ENCODE data around the gene MEIS1.

MEIS1 gene

DNA sequence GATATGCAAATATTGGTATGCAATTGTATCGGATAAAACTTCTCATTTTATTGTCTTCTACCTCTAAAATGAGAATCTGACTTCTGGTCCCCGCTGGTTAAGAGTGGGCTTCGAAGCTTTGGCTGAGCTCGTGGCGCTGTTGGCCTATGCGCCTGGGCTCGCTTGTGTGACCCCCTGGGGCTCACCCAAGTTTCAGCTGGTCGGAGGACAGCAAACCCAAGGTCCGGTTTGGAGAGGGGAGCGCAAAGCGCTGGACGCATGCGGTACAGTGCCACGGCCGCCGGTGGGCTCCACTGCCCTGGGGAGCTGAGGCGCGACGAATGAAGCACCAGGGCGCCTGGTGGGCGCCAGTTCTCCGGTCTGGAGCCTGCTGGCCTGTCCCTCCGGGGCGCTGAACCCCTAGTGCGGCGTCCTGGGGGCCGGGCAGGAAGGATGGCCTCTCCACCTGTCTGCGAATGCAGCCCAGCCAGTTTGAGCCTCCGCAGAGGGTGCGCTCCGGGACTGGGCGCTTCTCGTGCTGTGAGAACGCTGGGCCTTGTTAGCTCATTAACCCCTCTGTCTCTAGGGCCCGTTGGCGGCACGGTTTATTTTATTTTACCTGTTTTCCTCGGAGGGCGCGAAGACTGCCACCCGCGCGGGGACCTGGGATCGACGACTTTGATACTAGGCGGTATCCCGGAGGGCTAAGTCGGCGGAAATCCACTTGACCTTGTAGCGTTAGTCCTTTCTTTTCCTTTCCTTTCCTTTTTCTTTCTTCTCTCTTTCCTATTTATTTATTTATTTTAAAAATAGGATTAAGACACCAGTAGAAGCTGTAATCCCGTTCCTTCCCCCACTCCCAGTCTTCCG lies 10.4 kb downstream of the MEIS1 start:
- peak overlapping the region; percentile 83 for H3K4me3 ChIP-seq (replicated peaks; ENCODE audit: low read depth, low read length)
- DNase-seq (ENCODE audit: extremely low read depth, low read depth): no peak
- TF ChIP-seq CTCF (IDR thresholded peaks at IDR 0.05; ENCODE audit: low read depth, low read length, missing control alignments): no peak

DNA sequence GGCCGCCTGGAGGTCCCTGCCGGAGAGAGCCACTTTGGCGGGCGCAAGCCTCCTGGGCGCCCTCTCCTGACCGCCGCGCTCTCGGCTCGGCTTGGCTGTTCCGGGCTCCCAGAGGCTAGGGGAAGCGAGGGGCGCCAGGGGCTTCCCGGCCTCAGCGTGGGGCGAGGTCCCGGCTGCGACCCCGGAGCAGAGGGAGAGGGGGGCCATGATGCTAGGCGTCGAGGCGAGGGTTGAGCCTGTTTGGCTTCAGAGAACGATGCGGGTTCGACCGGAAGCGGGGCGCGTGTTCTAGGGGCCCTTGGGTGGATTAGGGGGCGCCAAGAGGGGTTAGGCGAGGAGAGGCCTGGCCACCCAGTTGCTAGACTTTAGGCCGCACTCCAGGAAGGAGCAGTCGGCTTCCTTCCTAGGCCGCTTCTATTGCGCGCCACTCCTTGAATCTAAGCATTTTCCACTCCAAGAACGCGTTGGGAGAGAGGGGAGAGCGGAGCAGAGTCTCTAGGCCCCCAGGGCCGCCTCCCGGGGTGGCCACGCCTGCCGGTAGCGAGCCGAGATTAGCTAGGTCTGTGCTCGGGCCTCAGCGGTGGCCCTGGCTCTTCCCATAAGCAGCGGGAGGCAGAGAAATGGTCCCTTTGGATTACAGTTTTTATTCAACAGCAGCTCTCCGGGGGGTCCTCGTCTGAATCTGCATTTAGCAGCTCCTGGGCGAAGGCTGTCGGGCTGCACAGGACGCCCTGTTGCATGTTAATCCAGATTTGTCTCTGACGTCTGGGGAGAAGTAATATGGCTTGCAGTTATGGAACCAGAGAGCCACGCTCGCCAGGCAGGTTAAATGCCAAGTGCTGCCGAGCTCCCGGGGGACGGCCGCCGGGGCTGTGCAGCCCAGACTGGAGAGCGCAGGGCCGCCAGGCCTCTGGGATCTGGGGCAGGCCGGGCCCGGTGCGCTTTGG lies 11.3 kb downstream of the MEIS1 start:
- no peak for DNase-seq (ENCODE audit: extremely low read depth, low read depth)
- no peak for TF ChIP-seq CTCF (IDR thresholded peaks at IDR 0.05; ENCODE audit: low read depth, low read length, missing control alignments)
- H3K4me3 ChIP-seq (replicated peaks; ENCODE audit: low read depth, low read length): peak overlapping the region; percentile 83

DNA sequence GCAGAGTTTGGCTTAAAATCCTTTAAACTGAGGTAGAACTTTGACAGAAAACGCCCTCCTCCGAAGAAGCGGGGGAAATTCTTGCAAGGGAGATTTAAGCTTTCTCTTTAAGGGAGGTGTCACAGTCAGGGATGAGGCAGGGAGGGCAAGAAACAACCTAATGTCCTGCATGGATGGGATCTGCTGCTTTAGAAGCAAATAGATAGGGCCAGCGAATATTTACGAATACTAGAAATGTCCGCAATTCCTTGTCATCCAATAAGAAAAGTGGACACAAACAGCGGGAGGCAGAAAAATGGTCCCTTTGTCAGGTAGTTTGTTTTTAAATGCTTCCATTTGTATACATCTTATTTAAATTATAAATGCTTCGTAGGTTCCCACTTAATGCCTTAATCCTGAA lies 12.0 kb downstream of the MEIS1 start:
- peak overlapping the region; percentile 83 for H3K4me3 ChIP-seq (replicated peaks; ENCODE audit: low read depth, low read length)
- DNase-seq (ENCODE audit: extremely low read depth, low read depth): no peak
- no peak for TF ChIP-seq CTCF (IDR thresholded peaks at IDR 0.05; ENCODE audit: low read depth, low read length, missing control alignments)

DNA sequence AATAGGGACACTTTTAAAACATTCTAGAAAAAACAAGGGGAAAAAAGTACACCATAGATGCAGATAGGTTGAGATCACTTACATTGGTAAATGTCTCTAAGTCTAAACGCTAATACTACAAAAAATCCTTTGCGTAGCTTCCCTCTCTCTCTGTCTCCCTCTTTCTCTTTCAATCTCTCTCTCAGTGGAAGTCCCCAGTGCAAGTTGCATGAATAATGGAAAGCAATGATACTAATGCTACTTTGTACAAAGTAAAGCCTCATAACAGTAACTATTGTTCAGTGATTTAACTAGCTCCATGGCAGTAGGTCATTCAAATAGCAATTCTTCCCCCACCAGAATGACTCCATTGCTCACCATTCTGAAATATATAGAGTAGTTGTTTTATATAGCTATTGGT lies 12.8 kb downstream of the MEIS1 start:
- no peak for DNase-seq (ENCODE audit: extremely low read depth, low read depth)
- H3K4me3 ChIP-seq (replicated peaks; ENCODE audit: low read depth, low read length): peak overlapping the region; percentile 83
- no peak for TF ChIP-seq CTCF (IDR thresholded peaks at IDR 0.05; ENCODE audit: low read depth, low read length, missing control alignments)

GRCh38 chr2:66448136-66448991 lies 13.4 kb downstream of the MEIS1 start:
- no peak for DNase-seq (ENCODE audit: extremely low read depth, low read depth)
- peak overlapping the region; percentile 83 for H3K4me3 ChIP-seq (replicated peaks; ENCODE audit: low read depth, low read length)
- TF ChIP-seq CTCF (IDR thresholded peaks at IDR 0.05; ENCODE audit: low read depth, low read length, missing control alignments): no peak

DNA sequence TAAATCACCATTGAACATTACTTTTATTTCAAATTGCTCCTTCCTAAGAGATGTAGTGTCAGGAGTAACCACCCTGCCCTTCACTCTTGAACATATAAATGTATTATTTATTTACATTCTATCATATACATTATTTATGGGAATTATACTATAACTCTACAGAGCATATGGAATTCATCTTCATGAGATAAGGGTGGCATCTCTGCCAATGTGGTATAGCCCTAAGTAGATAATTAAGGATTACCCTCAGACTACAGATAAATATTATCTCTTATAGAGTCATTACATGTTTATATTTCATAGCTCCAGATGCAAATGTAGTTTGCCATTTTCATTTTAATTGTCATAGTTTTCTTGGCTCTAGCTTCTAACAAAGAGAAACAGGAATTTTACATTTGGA lies 17.3 kb downstream of the MEIS1 start:
- TF ChIP-seq CTCF (IDR thresholded peaks at IDR 0.05; ENCODE audit: low read depth, low read length, missing control alignments): no peak
- no peak overlapping the region for H3K4me3 ChIP-seq (replicated peaks; ENCODE audit: low read depth, low read length)
- no peak for DNase-seq (ENCODE audit: extremely low read depth, low read depth)
